SIG-M5 (cell line): ENCODE results near the gene APLNR.
"Not testable (repeated sequence)": the region's sequence is repeated elsewhere in the genome, so short reads cannot be mapped to it uniquely, and the experiment has no call there.

Experiments
- DNase-seq: peaks from one replicate; lab custom pipeline; 2025; lab: John Stamatoyannopoulos, UW

The APLNR gene

GRCh38 chr11:57237204-57237681, at the start of gene APLNR:
TSS of gene APLNR (minus strand) at chr11:57237250. CDS start at chr11:57237004, 246 bp downstream.
- no peak for DNase-seq

- DNase-seq = no peak
Observed at GRCh38 chr11:57283231-57283990, 46.4 kb upstream of the APLNR start.

DNA sequence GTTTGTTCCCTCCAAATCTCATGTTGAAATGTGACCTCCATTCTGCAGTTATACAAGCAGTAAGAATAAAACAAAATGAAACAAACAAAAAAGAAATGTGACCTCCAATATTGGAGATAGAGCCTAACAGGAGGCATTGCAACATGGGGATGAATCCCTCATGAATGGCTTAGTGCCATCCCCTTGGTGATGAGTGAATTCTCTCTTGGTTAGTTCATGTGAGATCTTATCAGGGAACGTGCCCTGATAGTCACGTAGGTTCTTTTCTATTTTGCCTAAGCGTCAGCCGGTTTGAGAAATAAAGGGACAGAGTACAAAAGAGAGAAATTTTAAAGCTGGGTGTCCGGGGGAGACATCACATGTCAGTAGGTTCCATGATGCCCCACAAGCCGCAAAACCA, 44.5 kb upstream of the APLNR start:
- DNase-seq = not testable (repeated sequence)

DNA sequence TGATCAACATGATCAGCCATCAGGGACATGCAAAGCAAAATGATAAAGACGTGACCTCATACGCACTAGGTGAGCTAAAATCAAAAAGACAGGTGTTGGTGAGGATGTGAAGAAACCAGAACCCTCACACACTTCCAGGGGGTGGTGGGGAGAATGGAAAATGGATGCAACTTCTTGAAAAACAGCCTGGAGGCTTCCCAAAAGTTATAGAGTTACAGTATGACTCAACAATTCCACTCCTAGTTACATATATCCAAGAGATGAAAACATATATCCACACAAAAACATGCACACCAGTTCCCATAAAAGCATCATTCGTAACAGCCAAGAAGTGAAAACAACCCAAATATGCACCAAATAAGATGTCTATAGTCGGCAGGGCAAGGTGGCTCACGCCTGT, 42.1 kb upstream of the APLNR start:
- no peak for DNase-seq

- DNase-seq = no peak
Observed at GRCh38 chr11:57278721-57279095, 41.7 kb upstream of the APLNR start.

GRCh38 chr11:57277845-57278720, 41.0 kb upstream of the APLNR start:
- DNase-seq = no peak

DNA sequence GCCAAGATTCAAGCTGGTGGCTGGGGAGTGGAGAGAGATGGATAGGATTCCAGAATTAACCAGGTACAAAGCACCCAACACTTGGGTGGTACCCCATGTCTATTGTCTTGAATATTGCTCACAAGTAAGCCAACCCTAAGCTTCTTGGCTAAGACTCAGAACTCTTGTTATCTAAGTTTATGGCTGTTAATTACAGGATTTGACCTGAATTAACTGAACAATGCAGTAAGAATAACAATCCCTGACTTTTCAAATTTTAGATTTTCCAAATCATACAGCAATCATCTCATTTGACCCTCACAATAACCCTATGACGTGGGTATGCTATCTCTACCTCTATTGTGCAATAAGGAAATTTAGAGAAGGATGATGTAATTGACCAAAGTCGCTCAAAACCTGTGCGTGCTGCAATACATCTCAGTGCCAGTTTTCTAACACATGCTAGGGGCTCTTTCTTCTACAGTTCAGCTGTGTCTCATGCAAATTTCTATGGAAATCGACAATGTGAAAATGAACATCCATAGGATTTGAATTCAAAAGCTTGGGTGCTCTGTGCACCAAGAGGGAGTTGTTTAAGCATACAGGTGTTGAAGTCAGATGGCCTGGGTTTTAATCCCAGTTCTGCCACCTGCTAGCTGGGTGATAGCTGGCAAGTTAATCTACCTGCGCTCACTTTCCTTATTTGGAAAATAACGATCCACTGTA, 40.1 kb upstream of the APLNR start:
- no peak for DNase-seq

- DNase-seq = no peak
Observed at GRCh38 chr11:57276169-57276970, 39.3 kb upstream of the APLNR start.

DNA sequence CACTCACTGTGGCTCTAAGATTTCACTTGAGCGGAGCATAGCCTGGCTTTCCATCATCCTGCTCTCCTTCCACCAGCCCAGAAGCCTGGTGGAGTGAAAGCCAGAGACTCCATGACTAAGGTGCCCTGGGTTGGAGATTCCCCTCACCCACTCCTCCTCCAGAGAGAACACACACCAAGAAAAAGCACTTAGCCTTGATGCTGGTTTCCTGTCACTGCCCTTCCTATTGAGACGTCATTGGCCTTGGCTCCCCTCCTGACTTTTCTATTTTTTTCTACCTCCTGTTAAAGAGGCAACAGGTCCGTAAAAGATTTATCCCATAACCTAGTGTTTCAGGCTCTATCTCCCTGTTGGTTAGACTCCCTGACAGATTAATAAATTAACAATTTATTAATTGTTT, 38.5 kb upstream of the APLNR start:
- DNase-seq = no peak

- DNase-seq = no peak
Observed at GRCh38 chr11:57274904-57275498, 38.0 kb upstream of the APLNR start.

DNA sequence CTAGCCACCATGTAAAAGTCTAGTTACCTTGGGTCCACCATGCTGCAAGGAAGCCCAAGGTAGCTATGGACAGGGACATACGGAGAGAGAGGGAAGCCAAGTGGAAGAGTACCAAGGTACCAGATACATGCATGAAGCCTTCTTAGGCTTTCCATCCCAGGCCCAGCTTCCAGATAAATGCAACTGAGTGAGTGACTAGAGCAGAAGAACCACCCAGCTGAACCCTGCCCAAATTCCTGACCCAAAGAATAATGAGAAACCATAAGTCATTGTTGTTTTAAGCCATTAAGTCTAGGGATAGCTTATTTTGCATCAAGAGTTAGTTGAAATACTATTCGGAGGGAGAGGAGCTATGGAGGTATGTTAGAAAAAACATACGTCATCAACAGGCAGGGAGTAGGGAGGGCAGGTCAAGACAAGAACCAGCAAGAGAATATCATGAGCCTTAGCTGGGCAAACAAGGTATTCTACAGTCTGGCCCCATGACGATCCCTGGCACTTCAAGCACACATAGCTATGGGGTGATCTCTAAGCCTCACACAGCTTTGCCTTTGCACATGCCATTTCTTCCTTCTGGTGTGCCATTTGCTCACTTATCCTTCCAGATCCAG, 36.5 kb upstream of the APLNR start:
- DNase-seq = no peak

DNA sequence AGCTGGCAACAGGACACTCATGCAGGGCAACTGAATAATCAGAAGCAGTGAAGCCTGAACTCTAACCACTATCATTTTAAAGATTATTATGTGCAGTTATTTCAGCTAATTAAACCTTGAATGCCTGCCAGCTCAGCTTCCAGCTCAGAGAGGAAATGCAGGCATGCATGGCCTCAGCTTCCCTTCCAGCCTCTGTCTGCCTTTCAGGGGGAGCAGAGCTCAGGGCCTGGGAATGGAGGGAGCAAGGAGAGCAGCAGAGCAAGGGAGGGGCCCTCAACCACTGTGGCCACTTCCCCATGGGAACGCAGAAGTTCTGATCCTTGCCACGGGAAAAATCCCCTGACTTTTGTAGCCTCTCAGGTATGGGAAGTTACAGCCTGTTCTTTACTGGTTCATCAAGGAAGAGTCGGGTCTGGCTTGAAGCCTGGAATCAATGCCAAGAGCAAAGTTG, 32.5 kb upstream of the APLNR start:
- DNase-seq = no peak

DNA sequence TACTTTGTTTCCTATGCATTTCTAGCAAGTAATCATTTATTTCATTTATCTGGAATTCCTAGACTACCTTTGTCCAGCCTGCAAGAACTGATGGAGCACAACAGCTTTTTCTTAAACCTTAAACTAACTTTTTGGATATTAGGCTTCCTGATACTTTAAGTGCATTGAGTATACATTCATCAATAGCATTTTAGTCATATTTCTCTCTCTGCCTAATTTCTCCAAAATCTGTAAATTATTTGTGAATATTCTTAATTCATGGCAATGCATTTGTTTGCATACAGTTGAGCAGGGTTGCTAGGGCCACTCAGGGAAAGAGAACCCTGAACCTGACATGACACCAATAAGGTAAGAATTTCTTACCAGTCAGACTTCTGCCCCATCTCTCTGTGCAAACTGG, 29.1 kb upstream of the APLNR start:
- DNase-seq = no peak

- no peak for DNase-seq
Observed at GRCh38 chr11:57263351-57263750, 26.3 kb upstream of the APLNR start.

DNA sequence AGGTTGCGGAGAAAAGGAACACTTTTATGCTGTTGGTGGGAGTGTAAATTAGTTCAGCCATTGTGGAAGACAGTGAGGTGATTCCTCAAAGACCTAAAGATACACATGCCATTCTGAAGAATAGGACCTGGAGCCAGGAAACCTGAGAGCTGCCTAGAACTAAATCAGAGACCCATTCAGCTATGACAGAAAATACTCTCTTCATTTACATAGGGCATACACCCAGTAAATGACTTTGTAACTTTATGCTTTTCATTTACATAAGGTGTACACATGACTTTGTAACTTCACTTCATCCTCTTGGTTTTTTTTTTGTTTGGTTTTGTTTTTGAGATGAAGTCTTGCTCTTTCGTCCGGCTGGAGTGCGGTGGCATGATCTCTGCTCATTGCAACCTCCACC, 25.1 kb upstream of the APLNR start:
- DNase-seq = no peak

GRCh38 chr11:57260937-57261783, 24.1 kb upstream of the APLNR start:
- no peak for DNase-seq

DNA sequence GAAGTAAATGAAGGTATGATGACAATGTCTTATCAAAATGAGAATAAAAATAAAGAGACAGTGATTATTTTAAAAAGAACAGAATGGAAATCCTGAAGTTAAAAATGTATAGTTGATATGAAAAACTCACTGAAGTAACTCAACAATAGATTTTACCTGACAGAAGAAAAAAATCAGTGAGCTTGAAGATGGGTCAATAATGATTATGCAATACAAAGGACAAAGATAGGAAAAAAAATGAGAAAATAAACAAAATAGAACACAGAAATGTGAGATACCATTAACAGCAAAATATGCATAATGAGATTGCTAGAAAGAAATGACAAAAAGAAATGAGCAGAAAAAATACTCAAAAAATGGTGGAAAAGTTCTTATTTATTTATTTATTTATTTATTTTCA, 19.1 kb upstream of the APLNR start:
- DNase-seq = no peak

GRCh38 chr11:57255618-57256017, 18.6 kb upstream of the APLNR start:
- DNase-seq = no peak

GRCh38 chr11:57254631-57255030, 17.6 kb upstream of the APLNR start:
- DNase-seq = no peak
